IMR-90 (cell line): ENCODE data around the gene CDK12.

Experiments
- BHLHE40 ChIP-seq: fragments of 150-350 bp; IDR thresholded peaks from 2 replicates; pipeline ENCODE4 v1.6.1; 2016; ENCODE audit warnings: mild to moderate bottlenecking, low read depth, low read length
- CEBPB ChIP-seq: IDR thresholded peaks from 2 replicates; pipeline ENCODE4 v1.6.1; 2012; ENCODE audit warnings: low read depth, low read length, improper control_type of control experiment
- MAFK ChIP-seq: IDR thresholded peaks from 2 replicates; pipeline ENCODE4 v1.6.1; 2012; ENCODE audit warnings: low read depth, low read length, improper control_type of control experiment
- MAZ ChIP-seq: IDR thresholded peaks from 2 replicates; pipeline ENCODE4 v1.6.1; 2012; ENCODE audit warnings: low read depth, mild to moderate bottlenecking, low read length, improper control_type of control experiment, moderate library complexity, borderline replicate concordance
- MXI1 ChIP-seq: IDR thresholded peaks from 2 replicates; pipeline ENCODE4 v1.6.1; 2012; ENCODE audit warnings: low read depth, mild to moderate bottlenecking, low read length, moderate library complexity, borderline replicate concordance
- POLR2A ChIP-seq: IDR thresholded peaks from 2 replicates; pipeline ENCODE4 v1.6.1; 2012; ENCODE audit warnings: mild to moderate bottlenecking, low read depth, low read length
- RAD21 ChIP-seq: IDR thresholded peaks from 2 replicates; pipeline ENCODE4 v1.6.1; 2012; ENCODE audit warnings: low read length, improper control_type of control experiment
- RCOR1 ChIP-seq: IDR thresholded peaks from 2 replicates; pipeline ENCODE4 v1.6.1; 2012; ENCODE audit warnings: mild to moderate bottlenecking, low read length, improper control_type of control experiment; ENCODE audit not compliant: insufficient replicate concordance
- RFX5 ChIP-seq: IDR thresholded peaks from 2 replicates; pipeline ENCODE4 v1.8.0; 2012; ENCODE audit warnings: low read depth, mild to moderate bottlenecking, low read length, moderate library complexity
- SMC3 ChIP-seq: fragments of 150-350 bp; IDR thresholded peaks from 2 replicates; pipeline ENCODE4 v1.6.1; 2016; ENCODE audit warnings: low read depth, mild to moderate bottlenecking, antibody characterized with exemption, low read length, moderate library complexity
- TF ChIP-seq, protein P1 (sequence below): conservative IDR thresholded peaks from 2 replicates; pipeline ENCODE4 v1.5.1; 2012; ENCODE audit warnings: mild to moderate bottlenecking, low read depth, low read length, improper control_type of control experiment
- TF ChIP-seq, protein P2 (sequence below): fragments of 150-350 bp; IDR thresholded peaks from 2 replicates; pipeline ENCODE4 v1.6.1; 2016; ENCODE audit warnings: low read depth, mild to moderate bottlenecking, low read length, moderate library complexity, borderline replicate concordance
- TF ChIP-seq, protein P3 (sequence below): fragments of 150-350 bp; IDR thresholded peaks from 2 replicates; pipeline ENCODE4 v1.6.1; 2017; ENCODE audit warnings: mild to moderate bottlenecking, antibody characterized with exemption, low read length, low read depth

DNA sequence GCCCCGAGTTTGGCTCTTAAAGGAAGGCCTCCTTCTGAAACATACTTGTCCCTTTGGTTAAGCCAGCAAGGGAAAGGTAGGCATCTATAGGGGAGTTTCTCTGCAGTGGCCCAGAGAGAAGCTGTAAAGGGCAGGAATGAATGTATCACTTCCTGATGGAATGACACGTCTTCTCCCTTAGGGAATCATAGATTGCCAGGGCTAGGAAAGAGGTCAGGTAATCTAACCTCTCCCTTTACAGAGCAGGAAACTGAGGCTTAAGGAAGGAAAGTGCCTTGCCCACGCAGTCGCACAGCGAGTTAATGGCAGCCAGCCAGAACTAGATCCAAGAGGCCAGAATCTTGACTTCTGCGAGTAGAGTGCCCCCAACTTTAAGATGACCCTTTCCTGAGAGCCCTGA is 80.4 kb downstream of the CDK12 start:
- TF ChIP-seq, protein P1, sequence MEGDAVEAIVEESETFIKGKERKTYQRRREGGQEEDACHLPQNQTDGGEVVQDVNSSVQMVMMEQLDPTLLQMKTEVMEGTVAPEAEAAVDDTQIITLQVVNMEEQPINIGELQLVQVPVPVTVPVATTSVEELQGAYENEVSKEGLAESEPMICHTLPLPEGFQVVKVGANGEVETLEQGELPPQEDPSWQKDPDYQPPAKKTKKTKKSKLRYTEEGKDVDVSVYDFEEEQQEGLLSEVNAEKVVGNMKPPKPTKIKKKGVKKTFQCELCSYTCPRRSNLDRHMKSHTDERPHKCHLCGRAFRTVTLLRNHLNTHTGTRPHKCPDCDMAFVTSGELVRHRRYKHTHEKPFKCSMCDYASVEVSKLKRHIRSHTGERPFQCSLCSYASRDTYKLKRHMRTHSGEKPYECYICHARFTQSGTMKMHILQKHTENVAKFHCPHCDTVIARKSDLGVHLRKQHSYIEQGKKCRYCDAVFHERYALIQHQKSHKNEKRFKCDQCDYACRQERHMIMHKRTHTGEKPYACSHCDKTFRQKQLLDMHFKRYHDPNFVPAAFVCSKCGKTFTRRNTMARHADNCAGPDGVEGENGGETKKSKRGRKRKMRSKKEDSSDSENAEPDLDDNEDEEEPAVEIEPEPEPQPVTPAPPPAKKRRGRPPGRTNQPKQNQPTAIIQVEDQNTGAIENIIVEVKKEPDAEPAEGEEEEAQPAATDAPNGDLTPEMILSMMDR = no peak
- no peak for TF ChIP-seq RAD21
- TF ChIP-seq, protein P2, sequence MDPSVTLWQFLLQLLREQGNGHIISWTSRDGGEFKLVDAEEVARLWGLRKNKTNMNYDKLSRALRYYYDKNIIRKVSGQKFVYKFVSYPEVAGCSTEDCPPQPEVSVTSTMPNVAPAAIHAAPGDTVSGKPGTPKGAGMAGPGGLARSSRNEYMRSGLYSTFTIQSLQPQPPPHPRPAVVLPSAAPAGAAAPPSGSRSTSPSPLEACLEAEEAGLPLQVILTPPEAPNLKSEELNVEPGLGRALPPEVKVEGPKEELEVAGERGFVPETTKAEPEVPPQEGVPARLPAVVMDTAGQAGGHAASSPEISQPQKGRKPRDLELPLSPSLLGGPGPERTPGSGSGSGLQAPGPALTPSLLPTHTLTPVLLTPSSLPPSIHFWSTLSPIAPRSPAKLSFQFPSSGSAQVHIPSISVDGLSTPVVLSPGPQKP = no peak
- no peak for TF ChIP-seq CEBPB
- no peak for TF ChIP-seq RFX5
- no peak for TF ChIP-seq SMC3
- TF ChIP-seq POLR2A = no peak
- no peak for TF ChIP-seq RCOR1
- TF ChIP-seq MXI1 = no peak
- TF ChIP-seq BHLHE40 = no peak
- no peak for TF ChIP-seq MAFK
- TF ChIP-seq MAZ = no peak
- TF ChIP-seq, protein P3, sequence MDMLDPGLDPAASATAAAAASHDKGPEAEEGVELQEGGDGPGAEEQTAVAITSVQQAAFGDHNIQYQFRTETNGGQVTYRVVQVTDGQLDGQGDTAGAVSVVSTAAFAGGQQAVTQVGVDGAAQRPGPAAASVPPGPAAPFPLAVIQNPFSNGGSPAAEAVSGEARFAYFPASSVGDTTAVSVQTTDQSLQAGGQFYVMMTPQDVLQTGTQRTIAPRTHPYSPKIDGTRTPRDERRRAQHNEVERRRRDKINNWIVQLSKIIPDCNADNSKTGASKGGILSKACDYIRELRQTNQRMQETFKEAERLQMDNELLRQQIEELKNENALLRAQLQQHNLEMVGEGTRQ = no peak
